Eye (tissue), 1 donor: Measurements from ENCODE around the gene LRRFIP1.
"Not testable (repeated sequence)": the region's sequence is repeated elsewhere in the genome, so short reads cannot be mapped to it uniquely, and the experiment has no call there.

Source experiments
- DNase-seq: peaks from one replicate; pipeline ENCODE4 v3.0.0-alpha.2; 2015

The LRRFIP1 gene, protein sequence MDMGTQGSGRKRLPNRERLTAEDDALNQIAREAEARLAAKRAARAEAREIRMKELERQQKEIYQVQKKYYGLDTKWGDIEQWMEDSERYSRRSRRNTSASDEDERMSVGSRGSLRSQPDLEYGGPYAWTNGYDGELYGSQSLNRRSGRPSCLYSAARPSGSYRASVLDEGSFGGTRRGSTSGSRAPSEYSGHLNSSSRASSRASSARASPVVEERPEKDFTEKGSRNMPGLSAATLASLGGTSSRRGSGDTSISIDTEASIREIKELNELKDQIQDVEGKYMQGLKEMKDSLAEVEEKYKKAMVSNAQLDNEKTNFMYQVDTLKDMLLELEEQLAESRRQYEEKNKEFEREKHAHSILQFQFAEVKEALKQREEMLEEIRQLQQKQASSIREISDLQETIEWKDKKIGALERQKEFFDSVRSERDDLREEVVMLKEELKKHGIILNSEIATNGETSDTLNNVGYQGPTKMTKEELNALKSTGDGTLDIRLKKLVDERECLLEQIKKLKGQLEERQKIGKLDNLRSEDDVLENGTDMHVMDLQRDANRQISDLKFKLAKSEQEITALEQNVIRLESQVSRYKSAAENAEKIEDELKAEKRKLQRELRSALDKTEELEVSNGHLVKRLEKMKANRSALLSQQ

DNA sequence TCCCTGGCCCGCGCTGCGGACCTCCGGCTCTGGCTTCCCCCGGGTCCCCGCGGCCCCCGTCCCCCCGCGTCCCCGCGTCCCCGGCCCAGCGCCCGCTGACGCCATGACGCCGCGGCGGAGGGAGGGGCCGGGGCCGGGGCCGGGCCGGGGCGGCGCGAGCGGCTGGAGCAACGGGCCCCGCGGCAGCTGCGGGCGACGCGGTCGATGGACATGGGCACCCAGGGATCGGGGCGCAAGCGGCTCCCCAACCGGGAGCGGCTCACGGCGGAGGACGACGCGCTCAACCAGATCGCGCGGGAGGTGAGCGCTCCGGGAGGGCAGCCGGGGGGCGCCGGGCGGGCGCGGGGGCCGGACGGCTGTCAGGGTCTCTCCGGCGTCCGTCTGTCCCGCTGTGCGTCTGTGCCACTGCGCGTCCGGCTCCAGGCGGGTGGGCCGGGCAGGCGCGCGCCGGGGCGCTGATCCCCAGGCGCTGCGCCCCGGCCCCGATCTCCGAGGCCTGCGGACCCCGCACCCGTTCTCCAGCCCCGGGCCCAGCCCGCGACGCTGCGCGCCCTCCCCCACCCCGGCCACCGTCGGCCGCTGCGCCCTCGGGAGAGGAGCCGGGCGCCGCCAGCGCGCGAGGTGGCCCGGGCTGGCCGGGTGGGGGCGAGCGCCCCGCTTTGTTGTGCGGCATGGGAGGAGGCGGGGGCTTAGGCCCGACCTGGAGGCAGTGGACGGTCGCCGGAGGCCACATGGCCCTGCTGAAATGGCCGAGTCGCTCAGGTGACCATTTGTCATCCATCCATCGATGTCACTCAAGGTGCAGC, at the start of gene LRRFIP1:
Gene LRRFIP1 (plus strand): TSS at position 147 of the 806 bp plus-strand sequence. CDS start 58 bp downstream, at position 205.
- DNase-seq: peak; percentile 77

DNA sequence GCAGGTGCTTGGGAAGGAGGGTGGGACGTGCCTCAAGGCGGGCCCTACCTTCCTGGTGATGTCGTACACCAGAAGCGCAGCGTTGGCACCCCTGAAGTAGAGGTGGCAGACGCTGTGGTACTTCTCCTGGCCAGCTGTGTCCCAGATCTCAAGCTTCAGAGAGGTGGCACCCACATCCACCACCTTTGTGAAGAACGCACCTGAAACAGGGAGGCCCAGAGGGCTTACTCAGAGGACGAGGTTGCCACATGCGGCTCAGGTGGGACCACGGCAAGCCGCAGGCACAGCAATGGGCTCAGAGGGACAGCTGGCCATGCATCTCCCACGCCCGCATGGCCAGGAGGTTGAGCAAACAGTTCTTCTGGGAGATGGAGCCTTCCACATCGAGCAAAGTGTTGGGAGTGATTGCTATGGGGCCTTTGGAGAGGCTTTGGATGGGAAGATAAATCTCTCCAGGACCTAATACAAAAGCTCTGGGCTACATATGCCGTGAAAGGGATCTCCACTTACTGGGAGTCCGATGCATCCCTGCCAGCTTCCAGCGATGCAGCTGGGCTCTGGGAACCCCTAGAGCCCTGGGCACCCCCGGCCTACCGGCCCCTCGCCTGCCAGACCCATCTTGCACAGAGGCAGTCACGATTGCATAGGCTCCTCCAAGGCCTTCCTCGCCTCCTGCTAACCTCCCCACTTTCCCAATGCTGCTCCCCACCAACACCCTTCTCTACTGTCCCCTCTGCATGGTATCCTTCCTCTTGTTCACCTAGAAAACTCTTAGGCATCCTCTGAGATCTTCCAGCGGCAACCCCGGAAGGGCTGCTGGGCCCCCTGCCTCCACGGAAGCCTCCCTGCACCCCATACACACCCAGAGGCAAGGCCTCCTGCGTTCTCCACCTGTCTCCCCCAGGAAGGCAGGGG, 49.2 kb upstream of the LRRFIP1 start:
- DNase-seq: no peak

DNA sequence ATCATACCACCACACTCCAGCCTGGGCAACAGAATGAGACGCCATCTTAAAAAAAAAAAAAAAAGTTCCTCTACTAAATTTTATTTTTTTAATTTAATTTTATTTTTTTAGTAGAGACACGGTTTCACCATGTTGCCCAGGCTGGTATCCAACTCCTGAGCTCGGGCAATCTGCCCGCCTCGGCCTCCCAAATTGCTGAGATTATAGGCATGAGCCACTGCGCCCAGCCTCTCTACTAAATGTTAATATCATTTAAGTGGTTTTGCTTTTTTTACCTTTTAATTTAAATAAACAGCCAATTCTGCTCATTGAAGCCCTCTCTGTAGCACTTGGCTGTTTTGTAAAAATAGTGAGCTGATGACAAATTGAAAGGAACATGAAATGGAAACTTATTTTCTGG, 46.1 kb upstream of the LRRFIP1 start:
- DNase-seq: no peak

- DNase-seq: peak; percentile 79
Measured at GRCh38 chr2:237581751-237582746, 45.3 kb upstream of the LRRFIP1 start.

DNA sequence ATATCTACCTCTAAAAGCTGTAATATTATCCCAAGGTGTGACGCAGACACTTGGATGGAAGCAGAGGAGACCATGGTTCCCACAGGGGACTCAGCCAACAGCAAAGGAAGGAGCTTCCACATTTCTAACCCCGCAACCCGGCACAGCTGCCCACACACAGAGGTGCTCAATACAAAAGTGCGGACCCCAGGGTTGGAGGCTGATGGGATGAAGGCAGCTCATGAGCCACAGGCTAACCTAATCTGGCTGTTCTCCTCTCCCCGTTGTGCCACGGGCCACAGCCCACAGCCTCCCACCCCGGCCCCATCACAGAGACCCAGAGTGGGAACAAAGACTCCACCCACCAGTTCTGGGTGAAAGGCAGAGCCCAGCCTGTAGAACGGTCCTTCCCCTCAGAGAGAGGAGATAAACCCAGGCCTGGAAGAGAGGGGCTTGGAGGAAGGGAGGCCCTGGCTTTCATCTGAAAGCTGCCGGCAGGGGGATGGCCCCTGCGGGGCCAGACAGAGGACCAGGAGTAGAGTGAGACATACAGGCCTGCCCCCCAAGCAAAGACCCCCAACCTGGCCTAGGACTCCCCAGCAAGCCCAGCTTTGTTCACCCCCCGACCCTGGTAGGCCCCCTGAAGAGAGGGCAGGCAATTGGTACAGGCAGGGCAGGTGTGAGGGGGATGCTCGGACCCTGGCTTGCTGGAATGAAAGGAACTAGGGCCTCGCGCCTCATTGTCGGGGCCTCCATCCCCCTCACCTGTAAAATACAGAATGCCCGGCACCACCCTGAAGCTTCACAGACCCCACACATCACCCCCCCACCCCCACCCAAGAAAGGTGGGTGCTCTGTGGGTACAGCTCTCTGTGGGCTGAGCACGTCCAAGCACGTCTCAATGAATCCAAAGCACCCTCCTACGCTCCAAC, 43.7 kb upstream of the LRRFIP1 start:
- DNase-seq: no peak

DNA sequence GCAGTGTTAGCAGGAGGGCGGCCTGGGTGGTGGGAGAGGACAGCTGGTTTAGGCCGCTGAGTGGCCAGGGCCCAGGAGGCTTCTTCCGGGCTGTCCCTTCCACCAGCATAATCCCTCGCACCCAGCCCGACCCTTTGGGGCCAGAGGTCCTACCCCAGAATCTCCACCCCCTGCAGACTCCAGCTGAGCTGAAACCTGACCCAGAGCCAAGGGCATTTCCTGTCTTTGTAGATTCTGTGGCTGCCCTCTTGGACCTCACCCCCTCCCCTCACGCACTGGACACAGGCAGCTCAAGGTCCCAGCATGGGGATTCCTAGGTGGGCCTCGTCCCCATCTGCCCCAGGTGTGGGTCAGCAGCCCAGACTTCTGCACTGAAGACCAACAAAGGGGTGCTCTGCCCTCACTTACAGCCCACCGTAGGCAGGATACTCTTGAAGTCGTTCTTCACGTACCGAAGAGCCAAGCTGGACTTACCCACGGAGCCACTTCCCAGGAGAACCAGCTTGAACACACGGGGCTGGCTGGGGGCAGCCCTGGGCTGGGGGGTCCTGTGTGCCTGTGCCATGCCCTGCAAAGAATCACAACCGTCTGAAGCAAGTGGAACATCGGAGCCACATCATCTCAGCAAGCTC, 41.7 kb upstream of the LRRFIP1 start:
- DNase-seq: no peak

- no peak for DNase-seq
Measured at GRCh38 chr2:237588044-237588696, 39.2 kb upstream of the LRRFIP1 start.

GRCh38 chr2:237590272-237591140, 36.9 kb upstream of the LRRFIP1 start, which contains the start of gene RAB17:
Gene RAB17 (minus strand): TSS chr2:237590734. CDS start chr2:237586154, 4,580 bp downstream.
- DNase-seq: no peak

DNA sequence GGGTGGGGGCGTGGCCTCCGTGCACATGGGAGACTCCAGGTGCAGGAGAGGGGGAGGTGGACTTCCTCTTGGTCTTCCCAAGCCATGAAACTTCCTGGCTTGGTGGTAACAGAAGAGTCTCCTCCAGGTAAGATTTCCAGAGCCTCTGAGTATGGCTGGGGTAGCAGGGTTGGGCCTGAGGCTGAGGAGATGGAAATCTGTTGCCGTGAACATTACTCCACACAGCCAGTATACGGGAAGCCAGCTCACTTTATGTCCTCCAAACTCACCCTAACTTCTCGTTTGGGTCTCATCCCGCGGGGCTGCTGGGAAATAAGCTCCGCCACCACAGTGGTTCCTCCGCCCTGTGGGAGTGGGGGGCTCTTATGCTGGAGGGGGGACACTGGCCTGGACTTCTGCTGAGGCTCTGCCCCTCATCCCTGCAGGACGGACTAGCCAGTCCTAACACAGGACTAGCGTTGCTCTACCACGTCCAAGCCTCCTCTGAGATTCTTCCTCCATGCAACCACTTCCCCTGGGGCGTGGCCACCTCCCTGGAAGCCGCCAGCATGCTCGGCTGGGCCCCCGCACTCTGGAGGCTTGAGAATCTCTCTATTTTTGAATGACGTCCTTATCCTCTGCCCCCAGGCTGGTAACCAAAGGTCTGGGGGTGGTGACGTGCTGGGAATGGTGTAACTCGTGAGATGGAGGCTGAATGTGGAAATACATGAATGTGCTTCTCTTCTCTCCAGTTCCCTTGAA, 36.1 kb upstream of the LRRFIP1 start:
- no peak for DNase-seq

DNA sequence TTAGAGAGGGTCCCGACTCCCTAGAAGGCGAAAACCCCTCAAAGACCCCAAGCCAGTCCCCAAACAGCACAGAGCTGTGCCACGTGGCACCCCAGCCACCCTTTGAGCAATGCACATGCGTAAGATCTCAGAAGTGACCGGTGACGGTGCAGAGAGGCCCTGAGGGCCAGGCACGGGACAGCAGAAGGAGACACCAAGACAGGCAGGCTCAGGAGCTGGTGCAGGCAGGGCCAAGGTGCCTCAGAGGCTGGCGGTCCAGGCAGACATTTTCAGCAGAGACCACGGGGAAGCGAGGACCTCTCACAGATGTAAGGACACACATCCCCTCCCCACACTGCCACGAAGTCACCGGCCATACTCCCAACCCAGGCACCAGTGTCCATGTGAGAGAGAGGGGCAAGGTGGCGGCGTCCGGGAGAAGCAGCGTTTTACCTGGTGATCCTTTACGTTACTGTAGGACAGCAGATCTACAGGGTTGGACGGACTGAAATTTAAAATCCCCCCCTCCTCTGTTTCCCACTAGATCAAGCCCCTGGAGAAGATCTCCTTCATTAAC, 34.9 kb upstream of the LRRFIP1 start:
- DNase-seq: no peak

DNA sequence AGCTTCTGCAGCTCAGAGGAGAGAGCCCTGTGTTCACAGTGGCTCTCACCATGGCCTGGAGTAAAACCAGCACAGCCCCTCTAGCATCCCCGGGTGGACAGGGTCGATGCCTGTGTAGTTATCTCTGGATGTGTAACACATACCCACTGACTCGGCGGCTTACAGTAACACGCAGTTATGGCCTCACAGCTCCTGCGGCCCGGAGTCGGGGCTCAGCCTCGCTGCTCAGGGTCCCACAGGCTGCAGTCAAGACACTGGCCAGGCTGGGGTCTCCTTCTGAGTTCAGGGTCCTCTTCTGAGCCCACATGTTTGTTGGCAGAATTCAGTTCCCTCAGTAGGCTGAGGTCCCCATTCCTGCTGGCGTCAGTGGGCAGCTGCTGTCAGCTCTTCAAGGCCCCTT, 34.4 kb upstream of the LRRFIP1 start:
- DNase-seq: no peak

- DNase-seq: peak; percentile 37
Measured at GRCh38 chr2:237593596-237594320, 33.6 kb upstream of the LRRFIP1 start.

GRCh38 chr2:237594514-237594871, 32.9 kb upstream of the LRRFIP1 start:
- peak; percentile 46 for DNase-seq

DNA sequence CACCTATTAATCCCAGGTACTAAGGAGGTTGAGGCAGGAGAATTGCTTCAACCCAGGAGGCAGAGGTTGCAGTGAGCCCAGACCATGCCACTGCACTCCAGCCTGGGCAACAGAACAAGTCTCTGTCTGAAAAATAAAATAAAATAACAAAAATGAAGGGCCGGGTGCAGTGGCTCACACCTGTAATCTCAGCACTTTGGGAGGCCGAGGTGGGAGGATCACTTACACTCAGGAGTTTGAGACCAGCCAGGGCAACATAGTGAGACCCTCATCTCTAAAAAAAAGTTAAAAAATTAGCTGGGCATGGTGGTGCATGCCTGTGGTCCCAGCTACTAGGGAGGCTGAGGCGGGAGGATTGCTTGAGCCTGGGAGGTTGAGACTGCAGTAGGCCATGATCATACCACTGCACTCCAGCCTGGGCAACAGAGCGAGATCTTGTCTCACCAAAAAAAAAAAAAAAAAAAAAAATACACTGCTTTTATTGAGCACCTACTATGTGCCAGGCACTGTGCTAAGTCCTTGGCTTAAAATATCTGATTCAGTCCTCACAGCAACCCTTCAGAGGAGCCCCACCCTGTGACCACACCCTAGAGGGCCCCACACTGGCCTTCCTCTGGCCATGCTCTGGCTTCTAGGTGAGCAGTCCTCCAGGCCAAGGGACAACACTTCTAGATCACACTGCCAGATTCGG, 31.4 kb upstream of the LRRFIP1 start:
- not testable (repeated sequence) for DNase-seq

GRCh38 chr2:237596520-237597195, 30.7 kb upstream of the LRRFIP1 start:
- DNase-seq: no peak
